EL (cell line): ENCODE measurements around the gene UNC13C.

Source experiments
- DNase-seq: peaks from one replicate; pipeline ENCODE4 v3.0.0-alpha.2; 2016

Gene UNC13C

DNA sequence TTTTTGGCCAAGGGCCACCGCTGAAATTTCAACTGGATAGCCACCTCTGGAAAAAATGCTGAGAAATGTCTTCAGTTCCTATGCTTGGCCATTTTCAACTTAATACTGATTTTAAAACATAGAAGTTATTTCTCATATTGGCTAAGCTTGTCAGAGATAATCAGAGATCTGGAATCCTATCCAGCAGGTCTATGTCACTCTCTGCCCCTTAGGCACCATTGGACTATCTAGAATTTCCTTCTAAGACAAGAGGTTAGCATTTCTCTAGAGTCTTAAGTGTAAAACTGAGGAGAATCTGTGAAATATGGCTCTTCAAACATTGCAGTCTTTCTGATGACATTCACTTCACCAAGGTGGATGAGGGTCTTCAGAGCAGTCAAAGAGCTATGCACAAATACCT is 597.3 kb downstream of the UNC13C start:
- DNase-seq: no peak

DNA sequence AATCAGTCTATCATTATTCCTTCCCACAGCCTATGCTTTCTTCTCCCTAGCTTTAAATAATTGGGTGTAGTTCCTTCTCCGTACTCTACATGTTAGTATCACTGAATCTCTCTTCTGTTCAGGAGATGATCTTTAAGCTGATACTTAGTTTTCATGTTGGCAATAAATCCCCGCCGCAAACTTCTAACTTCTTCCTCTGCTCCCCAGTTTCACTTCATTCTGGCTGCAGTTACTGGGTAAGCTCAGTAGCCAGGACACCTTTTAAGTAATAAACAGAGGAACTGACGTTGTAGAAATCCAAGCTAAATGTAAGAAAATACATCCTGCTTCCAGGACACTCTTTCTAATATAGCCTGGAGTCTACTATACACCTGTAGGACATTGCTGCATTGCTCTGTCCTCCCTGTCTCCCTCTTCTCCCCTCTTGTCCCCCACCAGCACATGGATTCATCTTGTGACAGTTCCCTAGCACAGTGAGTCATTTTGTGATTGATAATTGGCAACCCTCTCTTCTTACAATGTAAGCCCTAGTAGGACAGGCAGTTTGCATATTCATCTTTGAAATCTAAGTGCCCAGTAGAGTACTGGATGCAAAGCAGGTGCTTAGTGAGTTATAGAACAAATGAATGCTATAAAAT is 598.2 kb downstream of the UNC13C start:
- DNase-seq: no peak

DNA sequence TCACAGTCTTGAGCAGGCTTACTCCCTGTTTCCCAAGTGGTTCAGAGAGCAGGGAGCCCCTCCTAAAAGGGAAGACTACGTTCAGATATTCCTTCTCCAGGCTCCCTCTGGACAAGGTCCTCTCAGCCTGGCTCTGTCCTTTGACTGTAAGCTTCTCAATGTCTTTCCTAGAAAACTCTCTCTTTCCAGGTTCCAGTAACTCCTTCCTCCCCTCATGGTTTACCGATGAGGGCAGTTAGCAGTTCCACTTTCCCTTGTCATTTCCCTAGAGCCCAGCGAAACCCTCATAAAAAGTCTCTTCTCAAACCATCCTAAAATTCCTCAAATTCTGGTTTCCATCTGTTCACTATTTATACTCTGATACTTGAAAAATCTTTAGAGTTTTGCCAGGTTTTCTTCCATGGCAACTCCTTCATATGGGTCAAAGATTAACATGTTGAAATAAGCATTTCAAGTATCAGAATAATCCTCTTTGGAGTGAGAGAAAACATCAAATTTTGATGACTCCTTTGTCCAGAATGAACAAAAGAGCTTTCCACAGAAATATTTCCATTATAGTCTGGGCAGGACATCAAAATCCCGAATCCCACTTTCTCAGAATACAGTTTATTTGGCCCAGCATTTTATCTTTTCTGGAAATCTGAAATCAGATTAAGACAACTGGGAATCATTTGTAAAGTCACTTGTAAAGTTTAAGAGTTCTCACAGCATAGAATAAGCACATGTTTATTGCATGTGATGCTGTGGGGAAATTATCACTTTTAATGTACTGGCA is 599.4 kb downstream of the UNC13C start:
- DNase-seq: no peak

DNA sequence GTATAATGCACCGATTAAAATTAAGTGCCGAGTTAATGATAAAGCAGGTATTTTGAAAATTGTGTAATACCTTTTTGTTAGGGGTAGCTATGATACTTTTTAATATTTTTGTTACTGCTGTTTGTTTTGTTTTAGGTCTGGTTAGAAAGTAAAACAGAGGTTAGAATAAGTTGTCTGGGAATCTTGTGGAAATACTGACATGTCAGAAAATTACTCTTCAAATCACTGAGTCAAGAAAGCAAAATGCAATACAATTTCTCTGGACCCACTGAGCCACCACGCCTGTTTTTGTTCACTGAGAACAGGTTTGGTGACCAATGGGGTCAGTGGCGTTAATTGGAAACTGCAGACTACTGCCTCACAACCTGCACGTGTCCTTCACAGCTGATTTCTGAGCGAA is 601.6 kb downstream of the UNC13C start:
- no peak for DNase-seq

DNA sequence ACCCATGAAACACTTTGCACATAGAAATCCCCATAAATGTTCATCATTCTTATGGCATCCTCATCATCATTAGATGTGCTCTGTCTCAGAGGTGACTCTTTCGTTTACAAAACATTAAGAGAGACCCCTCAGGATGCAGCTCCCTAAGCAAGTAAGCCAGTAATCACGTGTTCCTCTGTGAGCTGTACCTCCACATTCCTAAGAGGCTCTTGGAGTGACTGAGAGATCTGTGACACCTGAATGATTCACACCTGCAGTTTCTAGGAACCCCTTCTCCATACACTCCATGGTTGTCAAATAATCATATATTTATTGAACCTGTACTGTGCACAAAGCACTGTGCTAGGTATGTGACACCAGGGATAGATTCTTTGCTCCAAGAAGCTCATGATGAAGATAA is 602.4 kb downstream of the UNC13C start:
- DNase-seq: no peak

DNA sequence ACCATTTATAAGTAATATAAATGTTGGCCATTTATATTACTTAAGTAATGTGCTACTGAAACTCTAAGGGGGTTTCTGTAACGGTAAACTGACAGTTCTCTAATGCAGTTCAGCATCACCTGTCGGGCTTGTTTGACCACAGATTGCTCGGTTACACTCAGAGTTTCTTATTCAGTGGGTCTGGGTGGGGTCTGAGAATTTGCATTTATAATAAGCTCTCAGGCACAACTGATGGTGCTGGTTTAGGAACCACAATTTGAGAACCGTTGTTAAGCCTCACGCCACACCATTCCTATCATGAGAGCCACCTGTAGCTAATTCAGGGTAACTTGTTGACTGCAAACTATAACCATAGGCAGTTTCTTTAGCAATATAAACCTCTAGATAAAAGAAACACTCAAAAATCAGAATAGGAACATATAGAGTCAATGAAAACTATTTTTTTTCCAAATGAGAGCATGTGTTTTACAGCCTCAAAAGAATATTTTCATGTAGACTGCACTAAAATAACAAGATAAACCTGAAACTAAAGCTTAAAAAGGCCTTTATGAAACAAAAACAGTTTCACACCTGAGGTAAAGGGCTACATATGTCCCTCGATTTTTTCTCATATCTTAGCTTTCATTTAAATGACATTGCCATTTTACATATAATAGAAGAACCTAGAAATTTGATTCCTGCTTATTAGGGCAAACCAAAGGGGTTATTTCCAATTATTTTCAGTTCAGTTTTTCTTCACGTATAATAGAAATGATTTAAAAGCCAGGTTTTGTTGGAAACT is 604.8 kb downstream of the UNC13C start:
- DNase-seq: no peak

DNA sequence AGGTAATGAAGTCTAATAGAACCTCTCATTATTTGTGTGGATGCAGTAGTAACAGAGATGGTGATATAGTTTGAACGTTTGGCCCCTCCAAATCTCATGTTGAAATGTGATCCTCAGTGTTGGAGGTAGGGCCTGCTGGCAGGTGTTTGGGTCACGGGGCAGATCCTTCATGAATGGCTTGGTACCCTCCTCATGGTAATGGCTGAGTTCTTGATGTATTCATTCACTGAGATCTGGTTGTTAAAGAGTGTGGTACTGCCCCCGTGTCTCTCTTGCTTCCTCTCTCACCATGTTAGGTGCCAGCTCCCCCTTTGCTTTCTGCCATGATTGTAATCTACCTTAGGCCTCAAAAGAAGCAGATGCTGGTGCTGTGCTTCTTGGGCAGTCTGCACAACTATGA is 606.8 kb downstream of the UNC13C start:
- DNase-seq: no peak

DNA sequence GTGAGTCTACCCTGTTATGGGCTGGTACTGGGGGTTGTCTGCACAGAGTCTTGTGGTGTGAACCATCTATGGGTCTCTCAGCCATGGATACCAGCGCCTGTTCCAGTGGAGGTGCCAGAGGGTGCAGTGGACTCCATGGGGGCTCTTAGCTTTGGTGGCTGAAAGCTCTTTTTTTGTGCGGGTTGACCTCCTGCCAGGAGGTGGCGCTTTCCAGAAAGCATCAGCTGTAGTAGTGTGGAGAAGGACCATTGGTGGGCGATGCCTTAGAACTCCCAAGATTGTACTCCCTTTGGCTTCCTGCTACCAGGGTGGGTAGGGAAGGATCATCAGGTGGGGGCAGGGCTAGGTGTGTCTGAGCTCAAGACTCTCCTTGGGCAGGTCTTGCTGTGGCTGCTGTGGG is 615.9 kb downstream of the UNC13C start:
- no peak for DNase-seq

DNA sequence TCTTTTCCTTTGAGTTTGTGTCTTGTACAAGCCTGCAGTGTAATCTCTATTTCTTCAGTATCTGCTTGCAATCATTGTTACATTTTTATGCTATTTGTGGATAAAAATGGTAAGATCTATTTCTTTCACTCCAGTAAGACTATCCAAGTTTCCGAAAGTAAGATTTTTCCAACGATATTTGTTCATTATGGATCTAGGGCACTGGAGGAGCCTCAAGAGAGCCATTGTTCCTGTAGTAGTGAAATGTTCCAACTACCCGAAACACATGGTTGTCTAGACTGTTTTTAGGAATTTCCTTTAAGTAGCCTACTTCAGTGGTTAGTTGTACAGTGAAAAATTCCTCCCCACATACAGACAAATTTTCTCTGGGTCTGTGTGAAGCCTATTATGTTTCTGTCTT is 621.1 kb downstream of the UNC13C start:
- DNase-seq: no peak

DNA sequence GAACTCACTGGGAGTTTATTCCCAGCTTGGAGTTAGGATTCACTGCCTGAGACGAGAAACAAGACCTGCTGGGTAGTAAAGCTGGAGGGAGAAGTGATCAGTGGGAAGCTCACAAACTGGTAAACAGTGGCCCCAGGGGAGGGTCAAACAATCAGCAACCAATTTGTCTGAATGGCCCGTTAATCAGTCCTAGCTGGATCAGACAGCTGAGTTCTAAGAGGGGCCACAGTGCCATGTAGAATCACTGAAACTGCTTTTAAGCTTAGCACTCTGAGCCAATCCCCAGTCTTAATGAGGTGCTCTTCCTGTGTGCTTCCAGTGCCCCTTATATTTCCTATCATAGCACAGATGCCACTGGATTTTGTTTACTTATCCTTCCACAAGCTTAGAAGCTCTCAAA is 626.8 kb downstream of the UNC13C start:
- DNase-seq: no peak

DNA sequence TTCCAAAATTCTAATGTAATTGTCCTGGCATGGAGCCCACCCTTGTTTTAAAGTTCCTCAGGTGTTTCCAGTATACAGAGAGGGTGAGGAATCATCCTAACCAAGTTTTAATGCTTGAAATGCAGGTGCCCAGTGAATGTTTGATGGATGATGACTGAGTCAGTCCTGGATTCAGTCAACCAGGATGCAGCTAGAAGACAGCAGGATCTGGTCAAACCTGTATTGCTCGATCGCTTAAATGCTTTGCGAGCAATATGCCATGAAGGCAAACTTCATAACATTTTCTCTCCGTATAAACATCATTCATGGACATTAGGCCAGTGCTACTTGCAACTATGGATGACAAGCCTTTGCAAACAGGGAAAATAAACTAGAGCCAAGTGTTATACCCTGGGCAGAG is 627.3 kb downstream of the UNC13C start:
- no peak for DNase-seq

DNA sequence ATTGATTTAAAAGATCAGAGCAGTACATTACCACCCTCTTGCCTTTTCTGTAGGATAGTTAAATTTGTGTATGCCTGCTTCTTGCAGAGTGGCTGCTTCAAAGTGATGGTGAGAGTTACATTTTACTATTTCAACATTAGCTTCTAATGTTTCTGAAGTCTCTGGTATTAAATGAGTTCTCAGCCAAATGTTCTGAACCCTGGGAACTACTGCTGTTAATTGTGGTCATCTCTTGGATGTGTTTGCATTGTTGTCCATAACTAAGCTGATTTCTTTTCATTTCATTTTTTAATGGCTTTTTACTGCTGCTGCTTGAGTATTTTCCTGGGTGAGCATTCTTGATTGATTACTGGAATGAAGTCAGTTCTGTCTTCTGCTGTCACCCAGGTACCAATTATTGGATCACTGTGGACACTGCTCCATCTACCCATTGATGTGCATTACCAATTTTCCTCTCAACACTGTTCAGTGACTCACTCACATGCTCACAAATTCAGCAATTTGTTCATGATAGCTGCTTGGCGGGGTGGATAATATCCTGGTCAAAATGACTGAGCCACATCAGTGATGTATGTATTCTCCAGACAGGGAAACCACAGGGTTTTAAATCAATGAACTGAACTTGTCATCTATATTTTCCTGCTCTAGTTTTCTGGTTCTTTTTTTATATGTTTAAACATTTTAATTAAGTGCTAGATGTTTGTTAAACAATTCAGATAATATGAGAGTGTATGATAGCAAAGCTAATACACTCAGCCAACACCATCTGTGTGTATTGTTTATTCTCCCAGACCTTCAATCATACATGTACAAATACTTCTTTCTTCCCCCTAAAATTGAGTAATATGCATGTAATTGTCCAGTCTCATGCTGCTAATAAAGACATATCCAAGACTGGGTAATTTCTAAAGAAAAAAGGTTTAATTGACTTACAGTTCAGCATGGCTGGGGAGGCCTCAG is 630.9 kb downstream of the UNC13C start:
- DNase-seq: no peak

DNA sequence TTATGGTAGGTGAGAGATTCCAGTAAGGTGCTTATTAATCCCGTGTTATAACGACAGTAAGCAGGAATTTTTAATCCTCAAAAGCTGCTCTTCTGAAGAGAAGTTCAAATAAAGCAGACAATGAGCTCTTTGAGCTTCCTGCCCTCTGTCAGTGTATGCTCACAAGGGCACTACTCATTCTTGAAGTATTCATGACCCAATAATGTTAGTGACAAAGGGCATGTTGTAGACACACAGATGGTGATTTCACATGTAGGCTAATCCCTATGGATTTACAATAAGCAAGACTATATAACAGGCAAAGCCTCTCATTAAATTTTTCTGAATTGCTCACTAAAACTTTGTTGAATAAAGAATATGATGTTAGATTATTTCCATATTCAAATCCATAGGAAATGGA is 639.9 kb downstream of the UNC13C start:
- no peak for DNase-seq

DNA sequence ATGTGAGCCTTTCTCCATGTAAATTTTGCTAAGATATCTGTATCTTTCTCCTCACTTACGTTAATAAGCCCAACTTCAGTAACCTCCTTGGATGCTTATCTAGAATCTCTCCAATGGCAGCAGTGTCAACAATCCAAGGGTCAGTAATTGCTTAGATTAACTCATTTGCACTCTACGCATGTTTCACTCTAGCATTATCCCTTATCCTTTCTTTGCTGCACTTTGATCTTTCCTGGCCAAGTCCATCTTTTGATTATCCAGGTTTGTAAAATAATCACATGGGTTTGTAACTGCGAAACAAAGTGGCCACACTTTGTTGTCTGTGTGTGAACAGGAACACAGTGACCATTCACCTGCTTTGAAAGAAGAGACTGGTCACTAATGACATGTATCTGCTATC is 640.9 kb downstream of the UNC13C start:
- DNase-seq: no peak

DNA sequence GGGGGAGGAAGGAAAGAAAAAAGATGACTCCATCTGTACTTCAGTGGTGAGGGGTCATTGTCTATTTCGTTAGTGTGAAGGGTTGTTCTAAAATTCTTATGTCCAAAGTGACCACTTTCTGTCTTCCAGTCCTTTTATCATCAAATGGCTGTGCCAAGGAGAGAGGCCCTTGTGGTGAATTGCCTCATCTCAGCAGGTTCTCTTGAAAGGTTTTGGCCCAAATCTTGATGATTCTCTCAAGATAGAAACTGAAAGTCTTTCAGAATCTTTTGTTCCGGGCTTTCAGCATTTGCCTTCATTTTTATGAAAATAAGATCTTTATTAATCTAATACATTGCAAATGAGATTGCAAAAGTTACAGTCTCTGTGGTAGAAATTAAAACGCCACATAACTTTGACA is 642.7 kb downstream of the UNC13C start:
- no peak for DNase-seq

DNA sequence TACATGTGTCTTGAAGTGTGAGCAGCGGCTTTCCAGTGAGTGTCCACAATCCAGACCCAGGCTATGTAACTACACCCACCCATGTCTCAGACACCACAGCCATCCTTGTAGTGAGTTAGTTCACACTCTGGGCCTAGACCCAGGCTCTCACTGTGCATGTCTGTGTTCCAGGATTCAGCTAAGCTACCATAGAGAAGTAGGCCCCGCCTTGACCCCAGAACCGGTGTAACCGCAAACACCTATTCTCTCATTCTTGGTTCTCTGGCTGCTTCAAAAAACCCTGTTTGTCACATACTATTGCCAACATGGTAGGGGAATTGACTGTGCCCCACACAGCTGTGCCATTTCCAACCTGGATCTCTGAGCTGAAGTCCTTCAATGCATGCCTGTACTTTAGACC is 657.9 kb downstream of the UNC13C start:
- DNase-seq: no peak

DNA sequence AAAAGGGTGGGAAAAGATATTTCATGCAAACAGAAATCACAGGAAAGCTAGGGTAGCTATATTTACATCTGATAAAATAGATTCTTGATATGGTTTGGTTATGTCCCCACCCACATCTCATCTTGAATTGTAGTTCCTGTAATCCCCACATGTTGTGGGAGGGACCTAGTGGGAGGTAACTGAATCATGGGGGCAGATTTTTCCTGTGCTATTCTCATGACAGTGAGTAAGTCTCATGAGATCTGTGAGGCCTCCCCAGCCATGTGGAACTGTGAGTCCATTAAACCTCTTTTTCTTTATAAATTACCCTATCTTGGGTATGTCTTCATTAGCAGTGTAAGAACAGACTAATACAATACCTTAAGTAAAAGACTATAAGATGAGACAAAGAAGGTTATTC is 660.4 kb downstream of the UNC13C start:
- no peak for DNase-seq

DNA sequence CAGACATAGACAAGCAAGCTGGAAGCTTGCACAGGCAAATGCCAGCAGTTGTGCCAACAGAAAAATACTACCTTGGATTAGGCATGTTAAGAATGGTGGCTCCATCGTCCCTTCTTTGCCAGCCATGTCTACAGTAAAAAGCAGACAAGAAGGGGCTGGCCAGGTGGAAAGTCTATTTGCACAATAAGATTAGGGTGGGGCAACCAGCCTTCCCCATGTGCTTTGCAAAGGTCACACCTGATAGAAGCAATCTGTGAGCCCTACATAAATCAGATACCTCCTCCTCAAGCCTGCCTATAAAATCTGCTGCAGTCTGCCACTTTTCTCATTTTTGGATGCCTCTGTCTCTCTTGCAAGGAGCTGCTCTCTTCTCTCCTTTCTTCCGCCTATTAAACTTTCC is 662.6 kb downstream of the UNC13C start:
- DNase-seq: no peak

DNA sequence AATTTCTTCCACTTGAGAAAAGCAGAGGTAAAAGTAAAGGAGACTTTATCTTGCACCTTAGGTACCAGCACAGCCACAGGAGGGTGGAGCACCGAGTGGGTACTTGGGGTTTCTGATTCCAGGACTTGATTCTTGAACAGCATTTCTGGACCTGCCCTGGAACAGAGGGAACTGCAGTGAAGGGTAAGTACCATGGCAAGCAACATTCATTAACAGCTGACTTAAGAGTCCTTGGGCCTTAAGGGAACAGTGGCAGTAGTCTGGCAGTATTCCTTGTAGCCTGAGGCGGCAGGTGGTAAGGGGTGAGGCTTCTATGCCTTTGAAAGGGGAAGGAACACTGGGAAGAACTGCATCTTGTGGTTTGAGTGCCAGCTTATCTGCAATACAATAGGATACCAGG is 666.6 kb downstream of the UNC13C start:
- no peak for DNase-seq

DNA sequence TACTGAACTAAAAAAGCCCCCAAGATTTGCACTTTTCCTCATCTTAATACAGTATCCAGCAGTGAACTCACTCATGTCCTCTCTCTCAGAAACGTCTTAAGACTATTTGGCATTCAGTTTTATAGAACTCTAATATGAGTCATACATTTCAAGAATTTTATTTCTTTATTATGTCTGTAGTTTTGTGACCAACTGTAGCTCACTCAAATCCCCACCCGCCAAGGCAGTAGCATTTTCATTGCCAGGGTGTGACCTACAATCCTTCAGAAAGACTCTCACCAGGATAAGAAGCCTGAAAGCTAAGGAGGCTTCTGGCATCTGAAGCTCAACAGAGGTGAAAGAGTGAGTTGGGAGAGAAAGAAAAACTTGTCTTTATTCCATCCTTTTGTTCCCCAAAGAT is 681.4 kb downstream of the UNC13C start:
- no peak for DNase-seq

DNA sequence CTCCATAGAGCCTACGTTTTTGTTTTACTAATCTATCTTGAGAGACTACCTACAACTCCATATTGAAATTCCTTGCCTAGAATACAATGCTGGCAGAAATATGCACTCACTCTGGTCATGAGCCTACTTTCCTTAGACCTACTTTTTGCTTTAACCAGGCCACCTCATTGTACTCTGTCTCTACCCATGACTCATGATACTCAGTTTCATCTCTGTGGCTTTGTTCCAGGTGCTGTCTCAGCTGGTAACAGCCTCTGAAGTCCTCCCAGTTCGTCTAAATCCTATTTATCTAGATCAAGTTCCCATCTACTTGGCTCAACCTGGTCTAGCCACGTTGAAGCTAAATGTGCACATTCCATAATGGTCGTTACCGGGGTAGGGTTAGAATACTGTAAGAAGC is 682.1 kb downstream of the UNC13C start:
- no peak for DNase-seq

DNA sequence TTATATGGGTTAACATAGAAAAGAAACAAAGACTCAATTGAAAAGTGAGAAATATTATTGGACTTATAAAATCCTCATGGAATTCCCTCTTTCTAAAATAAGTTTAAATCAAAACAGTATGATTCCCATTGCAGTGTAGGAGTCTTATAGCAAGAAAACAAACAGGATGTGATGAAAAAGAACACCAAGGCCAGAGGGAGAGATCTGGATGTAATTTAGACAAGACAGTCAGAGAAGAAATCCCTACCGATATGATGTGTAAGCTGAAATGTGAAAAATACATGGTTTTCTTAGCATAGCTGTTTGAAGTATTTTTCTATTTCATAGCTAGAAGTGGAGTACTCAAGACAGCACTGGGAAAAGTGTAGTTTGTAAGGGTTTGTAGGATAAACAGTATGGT is 697.0 kb downstream of the UNC13C start:
- no peak for DNase-seq

DNA sequence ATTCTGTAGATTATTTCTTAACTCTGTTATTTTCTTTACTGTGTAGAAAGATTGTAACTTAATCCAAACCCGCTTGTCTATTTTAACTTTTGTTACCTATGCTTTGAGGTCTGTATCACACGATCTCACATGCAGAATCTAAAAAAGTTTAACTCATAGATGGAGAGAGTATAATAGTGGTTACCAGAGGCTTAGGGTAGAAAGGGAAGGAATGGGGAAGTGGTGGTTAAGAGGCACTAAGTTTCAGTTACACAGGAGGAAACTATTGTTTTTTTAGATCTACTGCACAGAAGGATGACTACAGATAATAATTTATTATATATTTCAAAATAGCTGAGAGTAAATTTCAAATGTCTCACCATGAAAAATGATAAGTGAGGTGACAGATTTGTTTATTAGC is 703.3 kb downstream of the UNC13C start:
- no peak for DNase-seq
